CD14-positive monocyte (primary cell): Measurements from ENCODE around the gene PIEZO1. TPM values are rescaled to one million over a fixed set of nuclear protein-coding genes. Genes with fewer than 3 reads are reported as not detected.

Experiments
- DNase-seq, 3 donors: peaks; one replicate each; pipeline ENCODE4 v3.0.0-alpha.2; 2011 to 2022
- H2AFZ ChIP-seq: 2 replicates; pipeline ENCODE4 v1.6.0; 2012; ENCODE audit warnings: mild to moderate bottlenecking, low read depth, low read length, inconsistent platforms; ENCODE audit not compliant: insufficient read depth, poor library complexity, severe bottlenecking
- H3K27ac ChIP-seq, 2 donors: 1 replicate in 1 of 2; 2 replicates in 1 of 2; pipeline ENCODE4 v1.5.1; 2012 to 2013; ENCODE audit warnings: low read length in 2 of 2, control low read depth in 1 of 2, inconsistent platforms in 1 of 2, low read depth in 1 of 2, mild to moderate bottlenecking in 1 of 2
- H3K27me3 ChIP-seq, 2 donors: one replicate each; pipeline versions ENCODE4 v1.6.0 to v1.6.1; 2011 to 2013; ENCODE audit warnings: low read length in 2 of 2; ENCODE audit not compliant: control insufficient read depth in 2 of 2, insufficient read depth in 2 of 2
- H3K36me3 ChIP-seq, 2 donors: replicated peaks in 1 of 2; 1 replicate in 1 of 2; 2 replicates in 1 of 2; pipeline versions ENCODE4 v1.5.1 to v1.6.1; 2012 to 2013; ENCODE audit warnings: low read length in 2 of 2, control low read depth in 1 of 2, inconsistent platforms in 1 of 2, mild to moderate bottlenecking in 1 of 2; ENCODE audit not compliant: insufficient read depth in 2 of 2, control insufficient read depth in 1 of 2
- H3K4me1 ChIP-seq, 2 donors: 1 replicate in 1 of 2; 2 replicates in 1 of 2; pipeline versions ENCODE4 v1.5.1 to v1.6.1; 2012 to 2013; ENCODE audit warnings: low read length in 2 of 2, control low read depth in 1 of 2, inconsistent platforms in 1 of 2, mild to moderate bottlenecking in 1 of 2, moderate library complexity in 1 of 2; ENCODE audit not compliant: insufficient read depth in 2 of 2, control insufficient read depth in 1 of 2
- H3K4me2 ChIP-seq: replicated peaks from 2 replicates; pipeline ENCODE3; 2012; ENCODE audit warnings: low read length, moderate library complexity, mild to moderate bottlenecking; ENCODE audit not compliant: poor library complexity, severe bottlenecking; ENCODE audit errors: extremely low read depth
- H3K4me3 ChIP-seq, 3 experiments: fragments of 200-600 bp in 1 of 3; sonication (generic) in 1 of 3; replicated peaks in 1 of 3; 1 replicate in 2 of 3; 2 replicates in 1 of 3; pipeline ENCODE4 v1.5.1; 2011 to 2013; ENCODE audit warnings: low read length in 3 of 3, mild to moderate bottlenecking in 3 of 3, control low read depth in 2 of 3, low read depth in 2 of 3, inconsistent platforms in 1 of 3, moderate library complexity in 1 of 3
- H3K79me2 ChIP-seq: 2 replicates; pipeline ENCODE4 v1.6.0; 2012; ENCODE audit warnings: mild to moderate bottlenecking, control low read depth, inconsistent platforms, low read length, moderate library complexity; ENCODE audit not compliant: insufficient read depth
- H3K9ac ChIP-seq: 2 replicates; pipeline ENCODE4 v1.6.0; 2017; ENCODE audit warnings: low read length, mild to moderate bottlenecking; ENCODE audit not compliant: insufficient read depth, poor library complexity, severe bottlenecking
- H3K9me3 ChIP-seq, 2 donors: replicated peaks in 1 of 2; 1 replicate in 1 of 2; 2 replicates in 1 of 2; pipeline versions ENCODE4 v1.5.1 to v1.6.1; 2012 to 2013; ENCODE audit warnings: low read length in 2 of 2, control low read depth in 1 of 2; ENCODE audit not compliant: control insufficient read depth in 1 of 2, insufficient read depth in 1 of 2
- H4K20me1 ChIP-seq: 2 replicates; pipeline ENCODE4 v1.6.0; 2012; ENCODE audit warnings: mild to moderate bottlenecking, low read length, control low read depth, moderate library complexity; ENCODE audit not compliant: insufficient read depth
- H3K27ac Mint-ChIP-seq, 7 donors: one replicate each; pipeline ENCODE4 v1.8.0; 2020; ENCODE audit warnings: mild to moderate bottlenecking in 7 of 7, mixed read lengths in 7 of 7, moderate library complexity in 6 of 7, inconsistent platforms in 2 of 7
- H3K27me3 Mint-ChIP-seq, 3 donors: one replicate each; pipeline ENCODE4 v1.8.0; 2021 to 2022; ENCODE audit warnings: low read depth in 3 of 3, mild to moderate bottlenecking in 3 of 3, mixed read lengths in 3 of 3, moderate library complexity in 3 of 3, inconsistent platforms in 1 of 3
- H3K36me3 Mint-ChIP-seq, 2 donors: one replicate each; pipeline ENCODE4 v1.8.0; 2020; ENCODE audit warnings: mixed read lengths in 2 of 2, inconsistent platforms in 1 of 2, mild to moderate bottlenecking in 1 of 2
- H3K4me1 Mint-ChIP-seq: one replicate; pipeline ENCODE4 v1.8.0; 2020; ENCODE audit warnings: mild to moderate bottlenecking, mixed read lengths
- H3K4me3 Mint-ChIP-seq, 2 donors: one replicate each; pipeline ENCODE4 v1.8.0; 2020; ENCODE audit warnings: mild to moderate bottlenecking in 2 of 2, mixed read lengths in 2 of 2, moderate library complexity in 1 of 2
- H3K9me3 Mint-ChIP-seq, 7 donors: one replicate each; pipeline ENCODE4 v1.8.0; 2020 to 2022; ENCODE audit warnings: mixed read lengths in 7 of 7, mild to moderate bottlenecking in 6 of 7, moderate library complexity in 6 of 7, inconsistent platforms in 2 of 7
- WGBS: methylation state at CpG from one replicate; pipeline ENCODE4 v1.1.5; 2013; ENCODE audit warnings: missing lambda C conversion rate; ENCODE audit not compliant: insufficient coverage; 5-methylcytosine and 5-hydroxymethylcytosine counted together
- intact Hi-C, 2 donors: fragments of 100-400 bp; cut with micrococcal nuclease; formaldehyde crosslinking; loops; one replicate each; pipeline versions ENCODE4 v1.15.0 to v1.15.1; 2023
- polyA plus RNA-seq, 3 donors: library from polyadenylated mRNA; depleted of rRNA in 1 of 3; unstranded in 2 of 3; stranded (reverse) in 1 of 3; fragments of 300-500 nt in 2 of 3; fragments of >200 nt in 1 of 3; fragmentation: Illumina TruSeq in 2 of 3; gene quantifications; 1 replicate in 2 of 3; 2 replicates in 1 of 3; pipeline ENCODE4 v1.2.3, GENCODE V29; 2012 to 2021
- TF ChIP-seq, protein P1 (sequence below): fragments of 200-600 bp; IDR thresholded peaks from one replicate; pipeline ENCODE4 v1.8.0; 2022; ENCODE audit warnings: antibody characterized with exemption, mild to moderate bottlenecking

The PIEZO1 gene
- polyA plus RNA-seq, 3 donors: 10.2 to 405 (median 15.0) TPM

- Histone ChIP-seq H3K4me1 (no peaks in the 10 kb centered on the region), H3K9ac (no peak overlapping the region), H3K4me3 (no peak overlapping the region), H2AFZ (no peak overlapping the region), H3K27ac (no peak overlapping the region), H4K20me1 (peaks cover 88% of the 10 kb centered on the region), H3K4me2 (no peak overlapping the region), H3K79me2 (peaks cover 30% of the 10 kb centered on the region), H3K27me3 (no peaks in the 10 kb centered on the region), H3K36me3 (peaks cover 72 to 88% of the 10 kb centered on the region in 2 donors), H3K9me3 (no peaks in the 10 kb centered on the region)
- Mint-ChIP-seq H3K4me3 (no peak overlapping the region), H3K9me3 (no peaks in the 10 kb centered on the region), H3K36me3 (peaks cover 51 to 72% of the 10 kb centered on the region in 2 donors), H3K27me3 (peaks cover 0 to 1% (median 0%) of the 10 kb centered on the region in 3 donors), H3K4me1 (no peaks in the 10 kb centered on the region), H3K27ac (no peak overlapping the region)
- intact Hi-C loops: no loop called here
- TF ChIP-seq, protein P1, sequence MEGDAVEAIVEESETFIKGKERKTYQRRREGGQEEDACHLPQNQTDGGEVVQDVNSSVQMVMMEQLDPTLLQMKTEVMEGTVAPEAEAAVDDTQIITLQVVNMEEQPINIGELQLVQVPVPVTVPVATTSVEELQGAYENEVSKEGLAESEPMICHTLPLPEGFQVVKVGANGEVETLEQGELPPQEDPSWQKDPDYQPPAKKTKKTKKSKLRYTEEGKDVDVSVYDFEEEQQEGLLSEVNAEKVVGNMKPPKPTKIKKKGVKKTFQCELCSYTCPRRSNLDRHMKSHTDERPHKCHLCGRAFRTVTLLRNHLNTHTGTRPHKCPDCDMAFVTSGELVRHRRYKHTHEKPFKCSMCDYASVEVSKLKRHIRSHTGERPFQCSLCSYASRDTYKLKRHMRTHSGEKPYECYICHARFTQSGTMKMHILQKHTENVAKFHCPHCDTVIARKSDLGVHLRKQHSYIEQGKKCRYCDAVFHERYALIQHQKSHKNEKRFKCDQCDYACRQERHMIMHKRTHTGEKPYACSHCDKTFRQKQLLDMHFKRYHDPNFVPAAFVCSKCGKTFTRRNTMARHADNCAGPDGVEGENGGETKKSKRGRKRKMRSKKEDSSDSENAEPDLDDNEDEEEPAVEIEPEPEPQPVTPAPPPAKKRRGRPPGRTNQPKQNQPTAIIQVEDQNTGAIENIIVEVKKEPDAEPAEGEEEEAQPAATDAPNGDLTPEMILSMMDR: no peak
- 92% methylated on average over 22 of the region's 27 CpGs for WGBS
- no peak for DNase-seq
Observed at GRCh38 chr16:88733630-88734360, 51.2 kb downstream of the PIEZO1 start.

DNA sequence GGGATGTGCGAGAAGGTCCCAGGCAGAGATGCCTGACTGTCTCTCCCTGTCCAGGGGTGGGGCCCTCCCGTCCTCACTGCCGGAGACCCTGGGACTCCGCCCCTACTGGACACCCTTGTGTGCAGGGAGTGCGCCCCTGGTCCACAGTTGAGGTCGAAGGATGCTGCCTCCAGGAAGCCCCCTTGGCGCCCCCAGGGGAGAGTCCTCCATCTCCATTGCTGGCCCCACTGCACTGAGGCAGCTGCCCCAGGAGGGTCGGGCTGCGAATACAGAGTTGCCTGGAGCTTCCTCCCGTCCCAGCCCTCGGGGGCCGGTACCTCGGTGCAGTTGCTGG is 52.1 kb downstream of the PIEZO1 start:
- intact Hi-C loops: no loop called here
- H3K9me3 Mint-ChIP-seq: no peaks in the 10 kb centered on the region

More for the DNA sequence above, 52.1 kb downstream of the PIEZO1 start:
- Histone ChIP-seq H3K27me3 (no peaks in the 10 kb centered on the region), H2AFZ (no peak overlapping the region), H3K4me3 (no peak overlapping the region), H3K9me3 (no peaks in the 10 kb centered on the region), H3K79me2 (peaks cover 29% of the 10 kb centered on the region), H3K9ac (no peak overlapping the region), H3K4me1 (no peaks in the 10 kb centered on the region), H3K27ac (no peak overlapping the region), H3K36me3 (peaks cover 73 to 83% of the 10 kb centered on the region in 2 donors), H4K20me1 (peaks cover 83% of the 10 kb centered on the region), H3K4me2 (no peak overlapping the region)
- TF ChIP-seq, protein P1: no peak
- Mint-ChIP-seq H3K4me1 (no peaks in the 10 kb centered on the region), H3K27me3 (peaks cover 0 to 1% (median 0%) of the 10 kb centered on the region in 3 donors), H3K36me3 (peaks cover 49 to 65% of the 10 kb centered on the region in 2 donors), H3K4me3 (no peak overlapping the region), H3K27ac (no peak overlapping the region)
- DNase-seq: no peak
- WGBS: 97% methylated on average over 12 of the region's 13 CpGs
